ENCODE results near the gene NCBP2.

The NCBP2 gene

GRCh38 chr3:196932600-196932999, 9.7 kb downstream of the NCBP2 start:
- DNase-seq: no peak

- DNase-seq: no peak
These were observed 10.3 kb downstream of the NCBP2 start for GRCh38 chr3:196931828-196932587.

GRCh38 chr3:196931157-196931556, 11.2 kb downstream of the NCBP2 start:
- DNase-seq: no peak

- DNase-seq: no peak
These were observed 14.5 kb downstream of the NCBP2 start for GRCh38 chr3:196927571-196928453.

GRCh38 chr3:196920733-196921132, 21.6 kb downstream of the NCBP2 start:
- DNase-seq: no peak

- DNase-seq: no peak
These were observed 23.4 kb downstream of the NCBP2 start for GRCh38 chr3:196918968-196919367.

GRCh38 chr3:196916995-196917394, 25.3 kb downstream of the NCBP2 start:
- no peak for DNase-seq

GRCh38 chr3:196916221-196916620, 26.1 kb downstream of the NCBP2 start:
- no peak for DNase-seq

- no peak for DNase-seq
These were observed 27.0 kb downstream of the NCBP2 start for GRCh38 chr3:196915375-196915774.

- no peak for DNase-seq
These were observed 27.5 kb downstream of the NCBP2 start for GRCh38 chr3:196914866-196915265.

GRCh38 chr3:196903740-196904139, 38.6 kb downstream of the NCBP2 start:
- no peak for DNase-seq

GRCh38 chr3:196902296-196902695, 40.0 kb downstream of the NCBP2 start:
- no peak for DNase-seq

GRCh38 chr3:196901768-196902167, 40.6 kb downstream of the NCBP2 start:
- no peak for DNase-seq

GRCh38 chr3:196896229-196896628, 46.1 kb downstream of the NCBP2 start:
- no peak for DNase-seq

GRCh38 chr3:196894557-196895295, 47.6 kb downstream of the NCBP2 start:
- no peak for DNase-seq

- no peak for DNase-seq
These were observed 52.3 kb downstream of the NCBP2 start for GRCh38 chr3:196889844-196890708.

GRCh38 chr3:196886144-196886543, 56.2 kb downstream of the NCBP2 start:
- no peak for DNase-seq
